Activated CD4-positive, alpha-beta T cell treated with anti-CD3 and anti-CD28 coated beads for 24 hours (primary cell): Measurements from ENCODE around the gene CISD2.
"Not testable (repeated sequence)": the region's sequence is repeated elsewhere in the genome, so short reads cannot be mapped to it uniquely, and the experiment has no call there.

ENCODE experiments used
- DNase-seq, 2 donors: peaks; one replicate each; pipeline ENCODE4 v3.0.0-alpha.2; 2020; ENCODE audit warnings: low read depth in 2 of 2

CISD2 gene

GRCh38 chr4:102918859-102919258 lies 50.1 kb downstream of the CISD2 start:
- DNase-seq = no peak

DNA sequence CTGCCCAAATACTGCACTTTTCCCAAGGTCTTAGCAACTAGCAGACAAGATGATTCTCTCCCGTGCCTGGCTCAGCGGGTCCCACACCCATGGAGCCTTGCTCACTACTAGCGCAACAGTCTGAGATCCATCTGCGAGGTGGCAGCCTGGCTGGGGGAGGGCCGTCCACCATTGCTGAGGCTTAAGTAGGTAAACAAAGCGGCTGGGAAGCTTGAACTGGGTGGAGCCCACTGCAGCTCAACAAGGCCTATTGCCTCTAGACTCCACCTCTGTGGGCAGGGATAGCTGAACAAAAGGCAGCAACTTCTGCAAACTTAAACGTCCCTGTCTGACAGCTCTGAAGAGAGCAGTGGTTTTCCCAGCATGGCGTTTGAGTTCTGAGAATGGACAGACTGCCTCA lies 50.9 kb downstream of the CISD2 start:
- not testable (repeated sequence) for DNase-seq

DNA sequence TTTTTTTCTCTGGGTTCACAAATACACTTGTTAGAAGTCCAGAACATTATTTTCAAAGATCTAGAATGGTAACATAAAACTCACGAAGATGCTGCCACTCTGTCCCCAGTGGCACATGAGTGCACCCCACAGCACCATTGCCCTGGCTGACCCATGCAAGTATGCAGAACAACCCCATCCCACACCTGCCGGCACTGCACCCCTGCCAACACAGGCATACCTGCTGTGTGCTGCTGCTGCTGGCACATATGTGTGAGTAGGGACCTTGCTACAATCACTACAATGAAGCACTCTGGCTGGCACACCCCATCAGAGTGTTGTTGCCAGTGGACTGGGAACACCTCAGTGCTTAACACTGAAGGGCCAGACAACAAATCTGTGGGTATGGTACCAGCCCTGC lies 66.9 kb downstream of the CISD2 start:
- DNase-seq = no peak

DNA sequence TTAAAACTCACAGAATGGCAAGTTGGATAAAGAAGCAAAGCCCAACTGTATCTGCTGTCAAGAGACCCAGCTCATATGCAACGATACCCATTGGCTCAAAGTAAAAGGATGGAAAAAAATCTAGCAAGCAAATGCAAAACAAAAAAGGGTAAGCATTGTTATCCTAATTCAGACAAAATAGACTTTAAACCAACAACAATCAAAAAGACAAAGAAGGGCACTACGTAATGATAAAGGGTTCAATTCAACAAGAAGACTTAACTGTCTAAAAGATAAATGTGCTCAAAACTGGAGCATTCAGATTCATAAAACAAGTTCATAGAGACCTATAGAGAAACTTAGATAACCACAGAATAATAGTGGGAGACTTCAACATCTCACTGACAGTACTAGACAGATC lies 69.3 kb downstream of the CISD2 start:
- not testable (repeated sequence) for DNase-seq
